ENCODE measurements around the gene BAAT.

Gene BAAT

GRCh38 chr9:101311758-101312420 lies 72.9 kb downstream of the BAAT start:
- DNase-seq: peak; percentile 85 to 93

GRCh38 chr9:101311191-101311590 lies 73.6 kb downstream of the BAAT start:
- no peak for DNase-seq
